Omental fat pad (tissue), 4 donors: ENCODE measurements around the gene OOSP4A. TPM values are rescaled to one million over a fixed set of nuclear protein-coding genes. Genes with fewer than 3 reads are reported as not detected.

ENCODE experiments used
- ATAC-seq: fragments of 150-250 bp; one replicate; pipeline ENCODE4 v1.9.1; 2016; ENCODE audit warnings: mild to moderate bottlenecking, moderate library complexity; ENCODE audit not compliant: low FRiP score
- DNase-seq: peaks from one replicate; pipeline ENCODE4 v3.0.0-alpha.2; 2019; ENCODE audit warnings: low spot score
- total RNA-seq, 4 donors: library from RNA; depleted of rRNA; stranded (reverse); fragments of >200 nt; gene quantifications; one replicate each; pipeline ENCODE4 v1.1.0, GENCODE V29; 2016
- TF ChIP-seq, protein P1 (sequence below), 3 donors: fragments of 450-650 bp; IDR thresholded peaks; one replicate each; pipeline ENCODE4 v1.5.1; 2016 to 2017; ENCODE audit warnings: antibody characterized with exemption in 3 of 3, mild to moderate bottlenecking in 3 of 3, moderate library complexity in 2 of 3

OOSP4A gene
- total RNA-seq, 4 donors from 2014 or later: not detected

DNA sequence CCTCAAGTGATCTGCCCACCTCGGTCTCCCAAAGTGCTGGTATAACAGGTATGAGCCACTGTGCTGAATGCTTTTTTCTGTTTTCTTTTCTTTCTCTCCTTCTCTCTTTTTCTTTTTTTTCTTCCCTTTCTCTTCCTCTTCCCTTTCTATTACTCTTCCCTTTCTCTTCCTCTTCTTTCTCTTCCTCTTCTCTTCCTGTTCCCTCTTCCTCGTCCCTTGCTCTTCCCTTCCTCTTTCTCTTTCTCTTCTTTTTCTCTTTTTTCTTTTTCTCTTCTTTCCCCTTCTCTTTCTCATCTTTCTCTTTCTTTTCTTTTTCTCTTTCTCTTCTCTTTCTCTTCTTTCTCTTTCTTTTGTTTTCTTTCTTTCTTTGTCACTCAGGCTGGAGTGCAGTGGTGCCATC, 24.4 kb upstream of the OOSP4A start:
- DNase-seq (no peak), ATAC-seq (no peak)
- TF ChIP-seq, protein P1, sequence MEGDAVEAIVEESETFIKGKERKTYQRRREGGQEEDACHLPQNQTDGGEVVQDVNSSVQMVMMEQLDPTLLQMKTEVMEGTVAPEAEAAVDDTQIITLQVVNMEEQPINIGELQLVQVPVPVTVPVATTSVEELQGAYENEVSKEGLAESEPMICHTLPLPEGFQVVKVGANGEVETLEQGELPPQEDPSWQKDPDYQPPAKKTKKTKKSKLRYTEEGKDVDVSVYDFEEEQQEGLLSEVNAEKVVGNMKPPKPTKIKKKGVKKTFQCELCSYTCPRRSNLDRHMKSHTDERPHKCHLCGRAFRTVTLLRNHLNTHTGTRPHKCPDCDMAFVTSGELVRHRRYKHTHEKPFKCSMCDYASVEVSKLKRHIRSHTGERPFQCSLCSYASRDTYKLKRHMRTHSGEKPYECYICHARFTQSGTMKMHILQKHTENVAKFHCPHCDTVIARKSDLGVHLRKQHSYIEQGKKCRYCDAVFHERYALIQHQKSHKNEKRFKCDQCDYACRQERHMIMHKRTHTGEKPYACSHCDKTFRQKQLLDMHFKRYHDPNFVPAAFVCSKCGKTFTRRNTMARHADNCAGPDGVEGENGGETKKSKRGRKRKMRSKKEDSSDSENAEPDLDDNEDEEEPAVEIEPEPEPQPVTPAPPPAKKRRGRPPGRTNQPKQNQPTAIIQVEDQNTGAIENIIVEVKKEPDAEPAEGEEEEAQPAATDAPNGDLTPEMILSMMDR (IDR thresholded peaks at IDR 0.05): no peak

DNA sequence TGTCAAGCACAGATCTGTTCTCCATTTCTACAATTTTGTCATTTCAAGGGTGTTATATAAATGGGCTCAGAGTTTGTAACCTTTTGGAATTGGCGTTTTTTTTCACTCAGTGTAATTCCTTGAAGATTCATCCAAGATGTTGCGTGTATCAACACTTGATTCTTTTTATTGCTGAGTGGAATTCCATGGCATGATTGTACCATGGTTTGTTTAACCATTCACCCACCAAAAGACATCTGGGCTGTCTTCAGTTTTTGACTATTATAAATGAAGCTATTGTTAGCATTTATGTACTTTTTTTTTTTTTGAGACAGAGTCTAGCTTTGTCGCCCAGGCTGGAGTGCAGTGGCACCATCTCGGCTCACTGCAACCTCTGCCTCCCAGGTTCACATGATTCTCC, 22.7 kb upstream of the OOSP4A start:
- ATAC-seq: no peak

DNA sequence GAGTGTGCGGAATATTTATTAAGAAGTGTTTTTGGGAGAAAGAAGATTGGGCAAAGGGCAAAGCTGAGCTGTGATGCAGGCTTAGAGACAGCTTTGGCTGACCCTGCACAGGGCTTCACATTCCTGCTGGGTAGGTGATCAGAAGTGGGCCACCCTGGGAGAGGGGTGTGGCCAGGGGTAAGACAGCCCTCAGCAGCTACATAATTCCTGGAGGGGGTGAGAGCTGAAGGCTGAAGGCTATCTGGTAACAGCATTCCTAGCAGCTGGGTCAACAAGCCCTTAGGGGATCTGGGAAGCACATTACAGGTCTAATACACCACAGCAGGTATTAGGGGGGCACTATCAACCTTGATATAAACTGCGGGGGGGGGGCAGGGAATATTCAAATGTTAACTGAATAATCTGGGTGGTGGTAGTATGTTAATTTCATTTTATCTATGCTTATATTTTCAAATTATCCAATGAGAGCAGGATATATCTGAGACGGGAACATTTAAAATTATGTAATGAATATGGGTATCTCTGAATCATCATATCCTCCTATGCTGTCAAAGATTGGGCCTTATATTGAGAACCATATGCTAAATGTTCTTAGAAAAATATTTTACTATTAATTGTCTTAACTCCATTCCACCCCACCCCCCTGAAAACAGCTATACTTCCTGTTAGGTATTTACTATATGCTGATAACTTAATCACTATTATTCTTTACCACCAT, 19.7 kb upstream of the OOSP4A start:
- no peak for DNase-seq
- no peak for ATAC-seq
- TF ChIP-seq, protein P1 (IDR thresholded peaks at IDR 0.05): no peak

More for the DNA sequence above, 22.7 kb upstream of the OOSP4A start:
- TF ChIP-seq, protein P1 (IDR thresholded peaks at IDR 0.05): no peak
- DNase-seq: no peak

DNA sequence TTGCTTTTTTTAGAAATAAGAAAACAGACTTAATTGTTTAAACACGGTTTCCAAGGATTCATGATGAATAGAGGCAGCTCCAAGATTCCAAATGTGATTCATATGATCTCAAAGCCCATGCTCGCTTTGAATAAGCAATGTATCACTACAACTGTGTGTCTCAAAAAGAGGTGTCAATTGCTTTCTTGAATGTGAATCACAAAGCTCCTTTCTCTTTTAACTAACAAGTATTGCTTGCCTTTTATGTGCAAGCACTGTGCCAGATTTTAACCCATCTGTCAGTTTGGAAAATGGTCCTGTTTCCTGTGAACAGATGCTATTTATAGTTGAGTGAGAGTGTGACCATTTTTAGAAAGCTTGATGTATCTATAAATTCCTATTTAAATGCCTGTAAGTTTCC, 19.1 kb upstream of the OOSP4A start:
- ATAC-seq (no peak), DNase-seq (no peak)
- TF ChIP-seq, protein P1 (IDR thresholded peaks at IDR 0.05): no peak

DNA sequence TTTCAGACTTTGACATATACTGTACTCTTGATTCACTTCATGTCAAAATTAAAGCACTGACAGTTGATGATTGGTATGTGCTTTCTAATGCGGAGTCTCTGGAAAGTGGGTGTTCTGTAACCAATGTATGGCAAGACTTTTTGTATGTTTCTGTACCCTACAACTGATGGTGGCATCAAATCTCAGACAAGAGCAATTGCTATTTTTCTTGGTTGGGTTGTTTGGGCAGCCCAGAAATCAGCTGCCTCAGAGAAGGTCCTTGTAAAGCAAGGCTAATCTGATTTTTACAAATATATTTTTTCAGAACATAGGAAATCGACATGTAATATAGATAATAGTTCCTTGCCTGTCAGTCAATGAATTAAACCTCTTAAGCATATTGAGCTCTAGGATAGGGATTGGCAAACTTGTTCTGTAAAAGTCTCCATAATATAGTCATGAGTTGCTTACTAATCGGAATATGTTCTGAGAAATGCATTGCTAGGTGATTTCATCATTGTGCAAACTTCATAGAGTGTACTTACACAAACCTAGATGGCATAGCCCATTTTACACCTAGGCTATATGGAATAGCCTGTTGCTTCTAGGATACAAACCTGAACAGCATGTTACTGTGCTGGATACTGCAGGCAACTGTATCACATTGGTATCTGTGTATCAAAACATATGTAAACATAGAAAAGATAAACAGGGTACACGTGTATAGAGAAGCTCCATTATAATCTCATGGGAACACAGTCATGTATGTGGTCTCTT, 10.2 kb upstream of the OOSP4A start:
- DNase-seq: no peak
- TF ChIP-seq, protein P1 (IDR thresholded peaks at IDR 0.05): no peak
- ATAC-seq: no peak

DNA sequence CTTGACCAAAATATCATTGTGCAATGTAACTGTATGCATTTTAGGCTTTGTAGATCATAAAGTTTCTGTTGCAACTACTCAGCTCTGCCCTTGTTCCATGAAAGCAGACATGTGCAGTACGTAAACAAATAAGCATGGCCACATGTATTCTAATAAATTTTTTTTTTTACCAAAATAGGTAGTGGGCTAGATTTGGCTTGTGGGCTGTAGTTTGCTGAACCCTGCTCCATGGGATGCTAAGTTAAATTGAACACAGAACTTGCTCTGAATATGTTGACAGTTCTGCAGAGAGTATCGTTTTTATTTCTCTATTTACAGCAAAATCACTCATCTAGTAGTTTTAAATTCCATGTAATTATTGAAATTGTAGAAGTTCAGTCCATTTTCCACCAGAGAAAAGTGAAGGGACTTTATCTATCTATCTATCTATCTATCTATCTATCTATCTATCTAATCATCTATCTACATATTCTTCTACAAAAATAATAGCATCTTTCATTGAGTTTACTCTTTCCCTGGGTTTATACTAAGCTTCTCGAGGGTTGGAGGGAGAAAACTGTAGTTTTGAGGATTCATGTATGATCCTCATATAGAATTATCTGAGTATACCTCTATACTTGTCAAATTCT, 9.5 kb upstream of the OOSP4A start:
- TF ChIP-seq, protein P1 (IDR thresholded peaks at IDR 0.05): no peak
- no peak for ATAC-seq
- no peak for DNase-seq
